ENCODE data around the gene DNAJC1. TPM values are rescaled to one million over a fixed set of nuclear protein-coding genes. Genes with fewer than 3 reads are reported as not detected.

The DNAJC1 gene
- total RNA-seq, 1 experiment from 2014 or later = 12.9 TPM

DNA sequence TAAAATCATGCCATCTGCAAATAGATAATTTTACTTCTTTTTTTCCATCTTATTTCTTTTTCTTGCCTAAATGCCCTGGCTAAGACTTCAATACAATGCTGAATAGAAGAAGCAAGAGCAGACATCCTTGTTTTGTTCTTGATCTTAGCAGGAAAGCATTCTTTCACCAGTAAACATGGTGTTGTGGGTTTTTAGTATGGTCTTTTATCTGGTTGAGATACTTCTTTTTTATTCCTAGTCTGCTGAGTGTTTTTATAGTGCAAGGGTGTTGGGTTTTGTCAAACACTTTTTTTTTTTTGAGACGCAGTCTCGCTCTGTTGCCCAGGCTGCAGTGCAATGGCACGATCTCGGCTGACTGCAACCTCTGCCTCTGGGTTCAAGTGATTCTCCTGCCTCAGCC lies 232.3 kb downstream of the DNAJC1 start:
- no TSS peak for BruUV-seq (replicated peaks)
- ATAC-seq (no peak), DNase-seq (ENCODE audit: low read depth, low spot score) (no peak)
- ChIA-PET CTCF (no interaction called here), POLR2A (no interaction called here)
- Histone ChIP-seq H3K36me3 (ENCODE audit: control insufficient read depth, insufficient read depth, low read length) (no peaks in the 10 kb centered on the region), H3K27ac (ENCODE audit: low read length) (no peak overlapping the region), H3K9me3 (ENCODE audit: control insufficient read depth, insufficient read depth, low read depth, low read length) (no peaks in the 10 kb centered on the region), H3K27me3 (ENCODE audit: control insufficient read depth, insufficient read depth, low read length) (no peaks in the 10 kb centered on the region), H3K4me1 (ENCODE audit: control insufficient read depth, insufficient read depth, low read length) (no peaks in the 10 kb centered on the region), H3K4me3 (ENCODE audit: low read depth in 2 of 2, low read length in 2 of 2) (no peak overlapping the region)
- intact Hi-C loops (cut with micrococcal nuclease; ENCODE audit: unreplicated experiment) (no loop called here), in situ Hi-C loops (cut with HindIII; ENCODE audit: low pct_unique_long_range_greater_than_20kb, low sequenced_read_pairs) (no loop called here)
- TF ChIP-seq REST (IDR thresholded peaks at IDR 0.05; ENCODE audit: insufficient read depth in 1 of 2, low read depth in 2 of 2, low read length in 1 of 2) (no peak), SIN3A (IDR thresholded peaks at IDR 0.05; ENCODE audit: borderline replicate concordance, insufficient read depth, low read depth, low read length) (no peak), POLR2AphosphoS5 (IDR thresholded peaks at IDR 0.05; ENCODE audit: low read depth, low read length) (no peak), TCF7L2 (IDR thresholded peaks at IDR 0.05; ENCODE audit: low read depth, low read length) (no peak)
- TF ChIP-seq, protein P1, sequence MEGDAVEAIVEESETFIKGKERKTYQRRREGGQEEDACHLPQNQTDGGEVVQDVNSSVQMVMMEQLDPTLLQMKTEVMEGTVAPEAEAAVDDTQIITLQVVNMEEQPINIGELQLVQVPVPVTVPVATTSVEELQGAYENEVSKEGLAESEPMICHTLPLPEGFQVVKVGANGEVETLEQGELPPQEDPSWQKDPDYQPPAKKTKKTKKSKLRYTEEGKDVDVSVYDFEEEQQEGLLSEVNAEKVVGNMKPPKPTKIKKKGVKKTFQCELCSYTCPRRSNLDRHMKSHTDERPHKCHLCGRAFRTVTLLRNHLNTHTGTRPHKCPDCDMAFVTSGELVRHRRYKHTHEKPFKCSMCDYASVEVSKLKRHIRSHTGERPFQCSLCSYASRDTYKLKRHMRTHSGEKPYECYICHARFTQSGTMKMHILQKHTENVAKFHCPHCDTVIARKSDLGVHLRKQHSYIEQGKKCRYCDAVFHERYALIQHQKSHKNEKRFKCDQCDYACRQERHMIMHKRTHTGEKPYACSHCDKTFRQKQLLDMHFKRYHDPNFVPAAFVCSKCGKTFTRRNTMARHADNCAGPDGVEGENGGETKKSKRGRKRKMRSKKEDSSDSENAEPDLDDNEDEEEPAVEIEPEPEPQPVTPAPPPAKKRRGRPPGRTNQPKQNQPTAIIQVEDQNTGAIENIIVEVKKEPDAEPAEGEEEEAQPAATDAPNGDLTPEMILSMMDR (IDR thresholded peaks at IDR 0.05) = no peak

GRCh38 chr10:21769041-21769440 lies 234.5 kb downstream of the DNAJC1 start:
- intact Hi-C loops (cut with micrococcal nuclease; ENCODE audit: unreplicated experiment) (no loop called here), in situ Hi-C loops (cut with HindIII; ENCODE audit: low pct_unique_long_range_greater_than_20kb, low sequenced_read_pairs) (no loop called here)
- Histone ChIP-seq H3K36me3 (ENCODE audit: control insufficient read depth, insufficient read depth, low read length) (no peaks in the 10 kb centered on the region), H3K27me3 (ENCODE audit: control insufficient read depth, insufficient read depth, low read length) (no peaks in the 10 kb centered on the region), H3K27ac (ENCODE audit: low read length) (no peak overlapping the region), H3K9me3 (ENCODE audit: control insufficient read depth, insufficient read depth, low read depth, low read length) (no peaks in the 10 kb centered on the region), H3K4me3 (ENCODE audit: low read depth in 2 of 2, low read length in 2 of 2) (no peak overlapping the region), H3K4me1 (ENCODE audit: control insufficient read depth, insufficient read depth, low read length) (no peaks in the 10 kb centered on the region)
- no peak for TF ChIP-seq TCF7L2 (IDR thresholded peaks at IDR 0.05; ENCODE audit: low read depth, low read length)
- TF ChIP-seq POLR2AphosphoS5 (IDR thresholded peaks at IDR 0.05; ENCODE audit: low read depth, low read length) = no peak
- no peak for TF ChIP-seq SIN3A (IDR thresholded peaks at IDR 0.05; ENCODE audit: borderline replicate concordance, insufficient read depth, low read depth, low read length)
- TF ChIP-seq, protein P1 (IDR thresholded peaks at IDR 0.05) = no peak
- TF ChIP-seq REST (IDR thresholded peaks at IDR 0.05; ENCODE audit: insufficient read depth in 1 of 2, low read depth in 2 of 2, low read length in 1 of 2) = no peak
- BruUV-seq (replicated peaks) = no TSS peak
- DNase-seq (ENCODE audit: low read depth, low spot score) = no peak
- ChIA-PET CTCF (no interaction called here), POLR2A (no interaction called here)
- no peak for ATAC-seq

All from Panc1 (cell line).